ENCODE measurements around the gene CUL1. TPM values are rescaled to one million over a fixed set of nuclear protein-coding genes. Genes with fewer than 3 reads are reported as not detected.

Gene CUL1
- total RNA-seq, 1 donor, result 61.7 TPM

GRCh38 chr7:148847815-148848734, 149.4 kb downstream of the CUL1 start:
- TF ChIP-seq CTCF (IDR thresholded peaks at IDR 0.05; ENCODE audit: insufficient read depth, low read depth, low read length), result no peak
- no peak overlapping the region for H3K4me3 ChIP-seq (ENCODE audit: low read depth, low read length)
- DNase-seq (ENCODE audit: low read depth), result no peak

- no peak for TF ChIP-seq CTCF (IDR thresholded peaks at IDR 0.05; ENCODE audit: insufficient read depth, low read depth, low read length)
- DNase-seq (ENCODE audit: low read depth), result peak; percentile 20
- no peak overlapping the region for H3K4me3 ChIP-seq (ENCODE audit: low read depth, low read length)
Observed at GRCh38 chr7:148849393-148850098, 150.8 kb downstream of the CUL1 start.

- H3K4me3 ChIP-seq (ENCODE audit: low read depth, low read length), result no peak overlapping the region
- no peak for DNase-seq (ENCODE audit: low read depth)
- TF ChIP-seq CTCF (IDR thresholded peaks at IDR 0.05; ENCODE audit: insufficient read depth, low read depth, low read length), result no peak
Observed at GRCh38 chr7:148850564-148850963, 151.9 kb downstream of the CUL1 start.

Small RNA genes lying within 50 kb of the gene (small RNA-seq; reads per million reads assigned to genes)
- gene RNU7-20P, result not detected

Other genes starting within 250 kb of the CUL1 start
- not detected in 2 replicates for gene C7orf33, start 108.1 kb upstream of the CUL1 start, total RNA-seq
- gene EZH2, start 185.4 kb downstream of the CUL1 start, total RNA-seq, result 10.6 and 12.1 TPM in 2 replicates

Data from fibroblast of villous mesenchyme (primary cell).